ENCODE results near the gene SNUPN. TPM values are rescaled to one million over a fixed set of nuclear protein-coding genes. Genes with fewer than 3 reads are reported as not detected.

The SNUPN gene
- total and polyA plus RNA-seq, 10 of the 15 experiments (the other 5 are each of a cell fraction or from before 2014, with no cell fraction given): 19.0 to 50.3 (median 32.5) TPM

- RAD21 ChIA-PET (ENCODE audit: unreplicated experiment): interaction anchor here (1.6 kb wide), 1 partner anchor 14 kb away, joined by 5 read pairs; the partner anchor contains the start of gene IMP3
- 42% methylated on average over 16 of the region's 16 CpGs for WGBS (ENCODE audit: insufficient coverage, insufficient replicate concordance, low lambda C conversion rate, missing lambda C conversion rate)
- no TSS peak for BruUV-seq (replicated peaks)
- TF ChIP-seq GABPA (IDR thresholded peaks at IDR 0.05; ENCODE audit: low read depth) (no peak), YBX1 (IDR thresholded peaks at IDR 0.05) (no peak), ZNF687 (IDR thresholded peaks at IDR 0.05) (no peak), MTA3 (IDR thresholded peaks at IDR 0.05; ENCODE audit: borderline replicate concordance, low read length) (no peak), RFX5 (IDR thresholded peaks at IDR 0.05; ENCODE audit: low read depth, low read length) (no peak), EP300 (IDR thresholded peaks at IDR 0.05; ENCODE audit: borderline replicate concordance in 1 of 2, control insufficient read depth in 1 of 2, low read depth in 2 of 2, low read length in 2 of 2) (no peak), FOXM1 (IDR thresholded peaks at IDR 0.05; ENCODE audit: low read depth, low read length) (no peak), CREB1 (IDR thresholded peaks at IDR 0.05; ENCODE audit: low read depth) (no peak), CEBPB (IDR thresholded peaks at IDR 0.05; ENCODE audit: borderline replicate concordance in 1 of 2, low read depth in 2 of 2, low read length in 2 of 2) (no peak), NBN (IDR thresholded peaks at IDR 0.05) (no peak)
- Histone ChIP-seq H3K9ac (ENCODE audit: control insufficient read depth, insufficient read depth, low read length) (no peak overlapping the region), H2AFZ (ENCODE audit: control insufficient read depth, low read depth, low read length) (no peak overlapping the region), H3K27me3 (replicated peaks in 1 of 2; ENCODE audit: control insufficient read depth in 2 of 2, insufficient read depth in 2 of 2, low read length in 1 of 2) (peaks cover 0 to 2% of the 10 kb centered on the region in 2 experiments; a peak in 2 of 4 replicates), H3K4me1 (ENCODE audit: control insufficient read depth, insufficient read depth, low read length) (no peaks in the 10 kb centered on the region), H3K9me3 (replicated peaks; ENCODE audit: control insufficient read depth, insufficient read depth, low read length) (no peaks in the 10 kb centered on the region), H3K36me3 (ENCODE audit: control insufficient read depth in 2 of 2, insufficient read depth in 2 of 2, low read length in 1 of 2) (no peaks in the 10 kb centered on the region), H3K4me3 (no peak overlapping the region), H3K79me2 (ENCODE audit: control insufficient read depth, insufficient read depth, low read length) (no peaks in the 10 kb centered on the region), H4K20me1 (ENCODE audit: control insufficient read depth, insufficient read depth) (no peaks in the 10 kb centered on the region), H3K4me2 (ENCODE audit: control insufficient read depth, insufficient read depth) (no peak overlapping the region), H3K27ac (ENCODE audit: control insufficient read depth, insufficient read depth) (no peak overlapping the region)
- SMC1A ChIA-PET (ENCODE audit: uncharacterized antibody, unreplicated experiment): no interaction called here
- intact Hi-C loops (cut with micrococcal nuclease; ENCODE audit: unreplicated experiment) (no loop called here), in situ Hi-C loops (cut with MboI) (loop anchor here (25.0 kb wide), 1 partner anchor 641 kb away; the partner anchor contains the start of gene PPCDC)
- DNase-seq (ENCODE audit: low read depth, low spot score): no peak
- CTCF ChIA-PET: no interaction called here
- POLR2A ChIA-PET: interaction anchor here (0.7 to 1.0 kb wide), 2 partner anchors 13 to 1667 kb away, joined by 3 to 6 read pairs; partner anchors contain the start of gene IMP3
- no peak for ATAC-seq
- no peak for FAIRE-seq
Observed at GRCh38 chr15:75653347-75653913, 27.9 kb upstream of the SNUPN start.
